HepG2 (cell line): ENCODE measurements around the gene SBNO2. TPM values are rescaled to one million over a fixed set of nuclear protein-coding genes. Genes with fewer than 3 reads are reported as not detected.

Experiments used
- ATAC-seq: fragments of 200-7000 bp; cut with Tn5 transposase; 3 replicates; pipeline ENCODE4 v1.9.1; 2020; ENCODE audit warnings: mild to moderate bottlenecking, moderate library complexity
- BruUV-seq: library from RNA; stranded (reverse); fragments of 400-500 nt; replicated peaks from 2 replicates; lab custom pipeline; 2021; lab: Mats Ljungman, UMichigan
- CTCF ChIA-PET: fragments of 300-600 bp; formaldehyde crosslinking; extraction: SDS; loops from one replicate; lab custom pipeline; 2021; ENCODE audit warnings: low total read pairs, inconsistent platforms, low intra/inter-chr PET ratio; lab: Yijun Ruan, JAX
- POLR2A ChIA-PET: fragments of 350-600 bp; sonication (Branson Sonifier 250); formaldehyde crosslinking; loops from one replicate; lab custom pipeline; 2020; ENCODE audit warnings: antibody characterized with exemption, inconsistent platforms; lab: Yijun Ruan, JAX
- DNase-seq: peaks from one replicate; pipeline ENCODE4 v3.0.0-alpha.2; 2015; ENCODE audit warnings: low spot score
- FAIRE-seq: peaks from 3 replicates; lab custom pipeline; 2011; peaks lifted over from hg19 to GRCh38; lab: Jason Lieb, UNC
- H2AFZ ChIP-seq: one replicate; pipeline ENCODE4 v1.6.1; 2011; ENCODE audit warnings: low read length, inconsistent platforms
- H3K27ac ChIP-seq: fragments of 300-600 bp; 3 replicates; pipeline ENCODE4 v1.8.0; 2011; ENCODE audit warnings: mixed run types, mild to moderate bottlenecking, mixed read lengths, low read length, inconsistent platforms; ENCODE audit not compliant: insufficient read depth; ENCODE audit errors: extremely low read length
- H3K27me3 ChIP-seq, 2 experiments: fragments of 200-600 bp in 1 of 2; 2 replicates in 1 of 2; 3 replicates in 1 of 2; pipeline versions ENCODE4 v1.6.0 to v1.8.0; 2011; ENCODE audit warnings: low read length in 2 of 2, mild to moderate bottlenecking in 2 of 2, moderate library complexity in 2 of 2, inconsistent platforms in 1 of 2; ENCODE audit not compliant: insufficient read depth in 2 of 2, control insufficient read depth in 1 of 2
- H3K36me3 ChIP-seq, 2 experiments: fragments of 200-600 bp in 1 of 2; replicated peaks in 1 of 2; 2 replicates in 1 of 2; 3 replicates in 1 of 2; pipeline versions ENCODE4 v1.5.1 to v1.8.0; 2011; ENCODE audit warnings: low read length in 2 of 2, inconsistent platforms in 1 of 2; ENCODE audit not compliant: insufficient read depth in 2 of 2, control insufficient read depth in 1 of 2
- H3K4me1 ChIP-seq: 2 replicates; pipeline ENCODE4 v1.5.1; 2012; ENCODE audit warnings: low read length, inconsistent platforms; ENCODE audit not compliant: insufficient read depth
- H3K4me2 ChIP-seq: 2 replicates; pipeline ENCODE4 v1.6.0; 2011; ENCODE audit warnings: low read depth, low read length, inconsistent platforms
- H3K4me3 ChIP-seq, 3 experiments: fragments of 200-600 bp in 1 of 3; sonication (generic), shearing (Covaris generic) in 1 of 3; replicated peaks in 1 of 3; 2 replicates each; pipeline ENCODE4 v1.5.1; 2011 to 2016; ENCODE audit warnings: low read length in 3 of 3, inconsistent platforms in 2 of 3, low read depth in 2 of 3, mild to moderate bottlenecking in 2 of 3, control low read depth in 1 of 3, mixed read lengths in 1 of 3; ENCODE audit not compliant: insufficient read depth in 1 of 3
- H3K79me2 ChIP-seq: one replicate; pipeline ENCODE4 v1.6.1; 2011; ENCODE audit warnings: low read length, inconsistent platforms; ENCODE audit not compliant: insufficient read depth
- H3K9ac ChIP-seq: 2 replicates; pipeline ENCODE4 v1.6.0; 2011; ENCODE audit warnings: mild to moderate bottlenecking, low read depth, low read length, inconsistent platforms; ENCODE audit not compliant: insufficient read depth
- H3K9me3 ChIP-seq: 2 replicates; pipeline ENCODE4 v1.5.1; 2012; ENCODE audit warnings: mild to moderate bottlenecking, low read length
- H4K20me1 ChIP-seq: 2 replicates; pipeline ENCODE4 v1.6.0; 2011; ENCODE audit warnings: inconsistent platforms, mild to moderate bottlenecking, low read length, moderate library complexity; ENCODE audit not compliant: insufficient read depth
- ARID2 ChIP-seq: sonication (generic); formaldehyde crosslinking; IDR thresholded peaks from 2 replicates; pipeline ENCODE4 v1.8.1; 2022; ENCODE audit warnings: mild to moderate bottlenecking, missing genetic modification reagents, borderline replicate concordance
- JUN ChIP-seq: sonication (generic); formaldehyde crosslinking; IDR thresholded peaks from 2 replicates; pipeline ENCODE4 v1.4.0; 2020; ENCODE audit warnings: mild to moderate bottlenecking, missing genetic modification reagents
- KDM2A ChIP-seq: sonication (generic); formaldehyde crosslinking; IDR thresholded peaks from 2 replicates; pipeline ENCODE4 v1.4.0; 2020; ENCODE audit warnings: low read depth, missing genetic modification reagents, borderline replicate concordance
- MBNL3 ChIP-seq: fragments of 250-450 bp; sonication (Bioruptor Pico); conservative IDR thresholded peaks from 2 replicates; pipeline ENCODE4 v1.8.0; 2022; ENCODE audit warnings: mild to moderate bottlenecking, inconsistent platforms
- MED8 ChIP-seq: sonication (generic); formaldehyde crosslinking; IDR thresholded peaks from 2 replicates; pipeline ENCODE4 v1.8.1; 2023; ENCODE audit warnings: mild to moderate bottlenecking, missing genetic modification reagents; ENCODE audit not compliant: insufficient replicate concordance
- MLXIP ChIP-seq: sonication (generic); formaldehyde crosslinking; IDR thresholded peaks from 2 replicates; pipeline ENCODE4 v1.9.0; 2021; ENCODE audit warnings: missing genetic modification reagents, borderline replicate concordance
- ZNF143 ChIP-seq: sonication (generic); formaldehyde crosslinking; IDR thresholded peaks from 2 replicates; pipeline ENCODE4 v1.4.0; 2020; ENCODE audit warnings: missing genetic modification reagents
- ZNF619 ChIP-seq: sonication (generic); formaldehyde crosslinking; IDR thresholded peaks from 2 replicates; pipeline ENCODE4 v1.4.0; 2020; ENCODE audit warnings: mild to moderate bottlenecking, missing genetic modification reagents
- WGBS: methylation state at CpG from one replicate; pipeline ENCODE4 v1.1.6; 2017; ENCODE audit warnings: low lambda C conversion rate; 5-methylcytosine and 5-hydroxymethylcytosine counted together
- in situ Hi-C: cut with HindIII; loops from 2 replicates; pipeline ENCODE4 v1.10.0; 2017; ENCODE audit warnings: low pct_unique_long_range_greater_than_20kb; ENCODE audit not compliant: extremely low pct_ligation_motif_present
- intact Hi-C: fragments of 100-400 bp; cut with micrococcal nuclease; formaldehyde crosslinking; loops from one replicate; pipeline ENCODE4 v1.10.0; 2022; ENCODE audit not compliant: unreplicated experiment
- polyA plus RNA-seq, 8 experiments: library from polyadenylated mRNA; depleted of rRNA in 3 of 8; stranded (reverse) in 7 of 8; unstranded in 1 of 8; fragments of >200 nt; fragmentation: Illumina TruSeq in 4 of 8; extraction: Trizol in 4 of 8; gene quantifications; 2 replicates each; pipeline versions ENCODE4 v1.2.1 to v1.2.3, GENCODE V29; 2011 to 2016; ENCODE audit warnings: low read depth in 4 of 8, missing spikeins in 1 of 8, mixed read lengths in 1 of 8; ENCODE audit not compliant: insufficient read depth in 1 of 8
- total RNA-seq, 5 experiments: library from RNA; depleted of rRNA; stranded (reverse); fragments of >200 nt; fragmentation: Illumina TruSeq; extraction: Trizol; gene quantifications; 2 replicates each; pipeline ENCODE4 v1.2.3, GENCODE V29; 2016; ENCODE audit warnings: low read depth in 1 of 5
- TF ChIP-seq, protein P1 (sequence below): sonication (generic); formaldehyde crosslinking; IDR thresholded peaks from 2 replicates; pipeline ENCODE4 v1.4.0; 2020; ENCODE audit warnings: missing genetic modification reagents

The SBNO2 gene
- total and polyA plus RNA-seq, 2 of the 13 experiments (the other 11 are each of a cell fraction or from before 2014, with no cell fraction given) = 8.6 to 10.4 TPM

DNA sequence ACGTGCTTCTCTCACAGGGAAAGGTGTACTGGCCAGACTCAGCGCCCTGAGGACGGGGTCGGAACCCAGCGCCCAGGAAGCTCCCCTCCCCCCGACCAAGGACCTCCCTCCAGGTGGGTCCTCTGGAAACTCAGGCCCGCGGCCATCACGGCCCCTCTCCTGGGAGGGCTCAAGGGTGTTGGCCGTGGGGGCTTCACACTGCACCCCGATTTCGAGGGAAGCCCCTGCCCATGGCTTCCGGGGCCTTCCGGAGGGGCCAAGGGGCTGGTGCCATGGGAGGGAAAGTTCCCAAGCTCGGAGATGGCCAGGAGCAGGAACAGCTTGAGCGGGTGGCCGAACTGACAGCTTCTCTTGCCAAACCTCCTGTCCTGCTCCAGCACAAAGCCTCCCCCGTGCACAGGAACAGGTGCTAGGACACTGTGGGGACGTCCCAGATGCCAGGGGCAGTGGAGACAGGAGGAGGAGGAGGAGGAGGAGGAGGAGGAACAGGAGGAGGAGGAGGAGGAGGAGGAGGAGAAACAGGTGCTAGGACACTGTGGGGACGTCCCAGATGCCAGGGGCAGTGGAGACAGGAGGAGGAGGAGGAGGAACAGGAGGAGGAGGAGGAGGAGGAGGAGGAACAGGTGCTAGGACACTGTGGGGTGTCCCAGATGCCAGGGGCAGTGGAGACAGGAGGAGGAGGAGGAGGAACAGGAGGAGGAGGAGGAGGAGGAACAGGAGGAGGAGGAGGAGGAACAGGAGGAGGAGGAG is 10.0 kb downstream of the SBNO2 start:
- Histone ChIP-seq H3K4me3 (no peak overlapping the region), H3K9ac (no peak overlapping the region), H3K27me3 (no peaks in the 10 kb centered on the region), H4K20me1 (peaks cover 12% of the 10 kb centered on the region), H3K4me2 (no peak overlapping the region), H3K79me2 (peaks cover 27% of the 10 kb centered on the region), H3K27ac (no peak overlapping the region), H3K4me1 (peaks cover 27% of the 10 kb centered on the region), H3K36me3 (no peaks in the 10 kb centered on the region; a peak in 1 of 5 replicates), H2AFZ (no peak overlapping the region), H3K9me3 (no peaks in the 10 kb centered on the region)
- POLR2A ChIA-PET = no interaction called here
- intact Hi-C loops = no loop called here
- CTCF ChIA-PET = no interaction called here
- DNase-seq = no peak
- 96% methylated on average over 9 of the region's 20 CpGs for WGBS
- TF ChIP-seq MLXIP (CRISPR knock-in tag) = no peak
- no peak for TF ChIP-seq MBNL3
- TF ChIP-seq ZNF619 (CRISPR knock-in tag) = no peak
- no peak for TF ChIP-seq ZNF143 (CRISPR knock-in tag)
- no peak for TF ChIP-seq KDM2A
- no peak for TF ChIP-seq JUN
- TF ChIP-seq MED8 = no peak
- TF ChIP-seq, protein P1, sequence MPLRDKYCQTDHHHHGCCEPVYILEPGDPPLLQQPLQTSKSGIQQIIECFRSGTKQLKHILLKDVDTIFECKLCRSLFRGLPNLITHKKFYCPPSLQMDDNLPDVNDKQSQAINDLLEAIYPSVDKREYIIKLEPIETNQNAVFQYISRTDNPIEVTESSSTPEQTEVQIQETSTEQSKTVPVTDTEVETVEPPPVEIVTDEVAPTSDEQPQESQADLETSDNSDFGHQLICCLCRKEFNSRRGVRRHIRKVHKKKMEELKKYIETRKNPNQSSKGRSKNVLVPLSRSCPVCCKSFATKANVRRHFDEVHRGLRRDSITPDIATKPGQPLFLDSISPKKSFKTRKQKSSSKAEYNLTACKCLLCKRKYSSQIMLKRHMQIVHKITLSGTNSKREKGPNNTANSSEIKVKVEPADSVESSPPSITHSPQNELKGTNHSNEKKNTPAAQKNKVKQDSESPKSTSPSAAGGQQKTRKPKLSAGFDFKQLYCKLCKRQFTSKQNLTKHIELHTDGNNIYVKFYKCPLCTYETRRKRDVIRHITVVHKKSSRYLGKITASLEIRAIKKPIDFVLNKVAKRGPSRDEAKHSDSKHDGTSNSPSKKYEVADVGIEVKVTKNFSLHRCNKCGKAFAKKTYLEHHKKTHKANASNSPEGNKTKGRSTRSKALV (CRISPR knock-in tag) = no peak
- TF ChIP-seq ARID2 = no peak
- in situ Hi-C loops = no loop called here
- no peak for ATAC-seq
- BruUV-seq = no TSS peak
- no peak for FAIRE-seq
